H1 (cell line): ENCODE measurements around the gene MBD3. TPM values are rescaled to one million over a fixed set of nuclear protein-coding genes. Genes with fewer than 3 reads are reported as not detected.

ENCODE experiments used
- CTCF ChIA-PET: fragments of 300-600 bp; sonication (Branson Sonifier 250); formaldehyde crosslinking; loops from one replicate; lab custom pipeline; 2021; ENCODE audit not compliant: partially characterized antibody; lab: Charles Lee
- POLR2A ChIA-PET: fragments of 300-600 bp; sonication (Branson Sonifier 250); formaldehyde crosslinking; loops from one replicate; lab custom pipeline; 2021; ENCODE audit warnings: inconsistent platforms; ENCODE audit not compliant: partially characterized antibody; lab: Charles Lee
- DNase-seq, 2 experiments: peaks; one replicate each; pipeline versions ENCODE4 v3.0.0 to v3.0.0-alpha.2; 2010 to 2022; ENCODE audit warnings: low spot score in 2 of 2, low read depth in 1 of 2, mixed read lengths in 1 of 2
- FAIRE-seq: peaks from 2 replicates; lab custom pipeline; 2011; peaks lifted over from hg19 to GRCh38; lab: Jason Lieb, UNC
- H2AFZ ChIP-seq: 2 replicates; pipeline ENCODE4 v1.8.1; 2012; ENCODE audit warnings: low read length, inconsistent platforms
- H2AK5ac ChIP-seq: 2 replicates; pipeline ENCODE4 v1.6.1; 2013; ENCODE audit warnings: low read depth, low read length
- H2BK120ac ChIP-seq: replicated peaks from 2 replicates; pipeline ENCODE3; 2013; ENCODE audit warnings: low read depth, low read length, inconsistent platforms
- H2BK12ac ChIP-seq: 2 replicates; pipeline ENCODE4 v1.6.1; 2013; ENCODE audit warnings: low read depth, low read length
- H2BK15ac ChIP-seq: 2 replicates; pipeline ENCODE4 v1.6.1; 2013; ENCODE audit warnings: low read length
- H2BK20ac ChIP-seq: 2 replicates; pipeline ENCODE4 v1.6.1; 2013; ENCODE audit warnings: low read length
- H2BK5ac ChIP-seq: 2 replicates; pipeline ENCODE4 v1.6.1; 2013; ENCODE audit warnings: low read depth, low read length
- H3K14ac ChIP-seq: 2 replicates; pipeline ENCODE4 v1.6.1; 2013; ENCODE audit warnings: inconsistent platforms; ENCODE audit not compliant: insufficient read length
- H3K18ac ChIP-seq: 2 replicates; pipeline ENCODE4 v1.6.1; 2013; ENCODE audit warnings: low read length; ENCODE audit errors: extremely low read depth
- H3K23ac ChIP-seq: 2 replicates; pipeline ENCODE4 v1.6.1; 2013; ENCODE audit warnings: inconsistent platforms; ENCODE audit not compliant: insufficient read length
- H3K23me2 ChIP-seq: 2 replicates; pipeline ENCODE4 v1.6.1; 2013; ENCODE audit warnings: low read depth, low read length
- H3K27ac ChIP-seq: 2 replicates; pipeline ENCODE4 v1.6.1; 2011; ENCODE audit warnings: low read depth, low read length, inconsistent platforms
- H3K27me3 ChIP-seq, 4 experiments: replicated peaks in 1 of 4; 1 replicate in 1 of 4; 2 replicates in 3 of 4; pipeline versions ENCODE4 v1.6.1 to v1.8.1; 2011 to 2013; ENCODE audit warnings: low read length in 3 of 4, mild to moderate bottlenecking in 3 of 4, inconsistent platforms in 2 of 4, mixed read lengths in 2 of 4, moderate library complexity in 1 of 4; ENCODE audit not compliant: control insufficient read depth in 3 of 4, insufficient read depth in 3 of 4; ENCODE audit errors: extremely low read depth in 1 of 4
- H3K36me3 ChIP-seq, 4 experiments: 2 replicates each; pipeline versions ENCODE4 v1.6.1 to v1.8.1; 2011 to 2013; ENCODE audit warnings: mild to moderate bottlenecking in 4 of 4, low read length in 3 of 4, moderate library complexity in 2 of 4, control low read depth in 1 of 4, inconsistent platforms in 1 of 4; ENCODE audit not compliant: insufficient read depth in 4 of 4, control insufficient read depth in 2 of 4
- H3K4ac ChIP-seq: replicated peaks from 2 replicates; pipeline ENCODE3; 2013; ENCODE audit warnings: low read length, low read depth, mixed read lengths, inconsistent platforms; ENCODE audit not compliant: insufficient read length
- H3K4me1 ChIP-seq, 4 experiments: replicated peaks in 1 of 4; 1 replicate in 1 of 4; 2 replicates in 3 of 4; pipeline versions ENCODE4 v1.6.1 to v1.8.1; 2011 to 2013; ENCODE audit warnings: low read length in 3 of 4, inconsistent platforms in 2 of 4, mixed read lengths in 1 of 4; ENCODE audit not compliant: insufficient read depth in 4 of 4, control insufficient read depth in 3 of 4
- H3K4me2 ChIP-seq, 2 experiments: 2 replicates each; pipeline versions ENCODE4 v1.6.1 to v1.8.1; 2011 to 2013; ENCODE audit warnings: low read depth in 2 of 2, low read length in 2 of 2, control low read depth in 1 of 2, inconsistent platforms in 1 of 2, mild to moderate bottlenecking in 1 of 2; ENCODE audit not compliant: insufficient read depth in 1 of 2
- H3K4me3 ChIP-seq, 4 experiments: fragments of 200-600, 300-600 bp in 1 of 4; sonication (generic), shearing (Covaris generic), sonication (Bioruptor Twin) in 1 of 4; 2 replicates each; pipeline versions ENCODE4 v1.5.1 to v1.8.1; 2011 to 2016; ENCODE audit warnings: low read length in 4 of 4, low read depth in 3 of 4, control low read depth in 2 of 4, inconsistent platforms in 2 of 4, mild to moderate bottlenecking in 2 of 4, mixed read lengths in 1 of 4, moderate library complexity in 1 of 4; ENCODE audit not compliant: insufficient read depth in 2 of 4; ENCODE audit errors: extremely low read depth in 1 of 4
- H3K56ac ChIP-seq: replicated peaks from 2 replicates; pipeline ENCODE3; 2013; ENCODE audit warnings: low read depth, mild to moderate bottlenecking, mixed read lengths, low read length, inconsistent platforms; ENCODE audit not compliant: insufficient read length
- H3K79me1 ChIP-seq: 2 replicates; pipeline ENCODE4 v1.6.1; 2013; ENCODE audit warnings: low read depth, low read length, control low read depth
- H3K79me2 ChIP-seq, 2 experiments: 2 replicates each; pipeline versions ENCODE4 v1.6.1 to v1.8.1; 2012 to 2013; ENCODE audit warnings: low read length in 2 of 2, mild to moderate bottlenecking in 2 of 2, inconsistent platforms in 1 of 2; ENCODE audit not compliant: insufficient read depth in 2 of 2, control insufficient read depth in 1 of 2
- H3K9ac ChIP-seq, 4 experiments: replicated peaks in 1 of 4; 1 replicate in 1 of 4; 2 replicates in 3 of 4; pipeline versions ENCODE4 v1.6.1 to v1.8.1; 2011 to 2013; ENCODE audit warnings: low read depth in 3 of 4, low read length in 3 of 4, control low read depth in 2 of 4, mild to moderate bottlenecking in 2 of 4, moderate library complexity in 2 of 4, inconsistent platforms in 1 of 4; ENCODE audit errors: extremely low read depth in 1 of 4
- H3K9me3 ChIP-seq, 2 experiments: 2 replicates each; pipeline versions ENCODE4 v1.6.1 to v1.8.1; 2012 to 2013; ENCODE audit warnings: mild to moderate bottlenecking in 2 of 2, moderate library complexity in 2 of 2, control low read depth in 1 of 2, inconsistent platforms in 1 of 2, low read depth in 1 of 2, low read length in 1 of 2, mixed read lengths in 1 of 2; ENCODE audit not compliant: insufficient read depth in 2 of 2
- H4K20me1 ChIP-seq, 2 experiments: replicated peaks in 1 of 2; 2 replicates each; pipeline versions ENCODE3 to v1.8.1; 2011 to 2013; ENCODE audit warnings: inconsistent platforms in 2 of 2, low read length in 2 of 2, mild to moderate bottlenecking in 1 of 2; ENCODE audit not compliant: insufficient read depth in 2 of 2, control insufficient read depth in 1 of 2
- H4K5ac ChIP-seq: 2 replicates; pipeline ENCODE4 v1.6.1; 2013; ENCODE audit warnings: low read length, low read depth, mixed read lengths, inconsistent platforms; ENCODE audit not compliant: insufficient read length
- H4K8ac ChIP-seq: 2 replicates; pipeline ENCODE4 v1.8.0; 2013; ENCODE audit warnings: mild to moderate bottlenecking, moderate library complexity, low read length, inconsistent platforms; ENCODE audit not compliant: insufficient read depth; ENCODE audit errors: extremely low read depth
- H4K91ac ChIP-seq: replicated peaks from 2 replicates; pipeline ENCODE3; 2013; ENCODE audit warnings: low read length, mixed read lengths, inconsistent platforms; ENCODE audit not compliant: insufficient read length
- CTBP2 ChIP-seq: IDR thresholded peaks from 2 replicates; pipeline ENCODE4 v1.7.0; 2011; ENCODE audit warnings: borderline replicate concordance, mild to moderate bottlenecking, moderate library complexity, mixed read lengths, low read length; ENCODE audit not compliant: insufficient read depth, insufficient read length
- EP300 ChIP-seq, 2 experiments: IDR thresholded peaks; 1 replicate in 1 of 2; 2 replicates in 1 of 2; pipeline ENCODE4 v1.6.1; 2011 to 2012; ENCODE audit warnings: low read depth in 2 of 2, low read length in 2 of 2, mild to moderate bottlenecking in 2 of 2, borderline replicate concordance in 1 of 2, inconsistent platforms in 1 of 2, moderate library complexity in 1 of 2
- RBBP5 ChIP-seq: IDR thresholded peaks from 2 replicates; pipeline ENCODE4 v1.7.1; 2012; ENCODE audit warnings: low read depth, mild to moderate bottlenecking, inconsistent platforms, low read length, moderate library complexity, borderline replicate concordance
- WGBS, 2 experiments: shearing (Covaris generic) in 1 of 2; methylation state at CpG; one replicate each; pipeline versions ENCODE4 v1.1.6 to v1.1.7; 2013 to 2015; ENCODE audit warnings: low lambda C conversion rate in 2 of 2, mixed read lengths in 2 of 2, inconsistent platforms in 1 of 2, low coverage in 1 of 2, missing lambda C conversion rate in 1 of 2; ENCODE audit not compliant: insufficient replicate concordance in 2 of 2, insufficient coverage in 1 of 2, insufficient read length in 1 of 2; ENCODE audit errors: extremely low coverage in 1 of 2, missing lambda C conversion rate in 1 of 2; 5-methylcytosine and 5-hydroxymethylcytosine counted together
- polyA plus RNA-seq, 7 experiments: library from polyadenylated mRNA; depleted of rRNA in 3 of 7; stranded (reverse) in 5 of 7; unstranded in 2 of 7; fragments of >200 nt in 5 of 7; fragments of 200-250 nt in 2 of 7; gene quantifications; 1 replicate in 5 of 7; 2 replicates in 1 of 7; 4 replicates in 1 of 7; pipeline versions ENCODE4 v1.2.1 to v1.2.3, GENCODE V29; 2011 to 2013; ENCODE audit warnings: missing spikeins in 2 of 7, mixed read lengths in 2 of 7
- total RNA-seq: library from RNA; stranded (reverse); fragmentation: NEBNext Ultra II Directional; extraction: Animal tissue kit (Norgen Biotek cat#: 25700); gene quantifications from 2 replicates; pipeline ENCODE4 v1.2.1, GENCODE V29; 2021
- TF ChIP-seq, protein P1 (sequence below): IDR thresholded peaks from 2 replicates; pipeline ENCODE4 v1.6.1; 2012; ENCODE audit warnings: inconsistent platforms

Gene MBD3
- total and polyA plus RNA-seq, 2 of the 8 experiments (the other 6 are each of a cell fraction or from before 2014, with no cell fraction given) = 88.2 to 110 TPM

DNA sequence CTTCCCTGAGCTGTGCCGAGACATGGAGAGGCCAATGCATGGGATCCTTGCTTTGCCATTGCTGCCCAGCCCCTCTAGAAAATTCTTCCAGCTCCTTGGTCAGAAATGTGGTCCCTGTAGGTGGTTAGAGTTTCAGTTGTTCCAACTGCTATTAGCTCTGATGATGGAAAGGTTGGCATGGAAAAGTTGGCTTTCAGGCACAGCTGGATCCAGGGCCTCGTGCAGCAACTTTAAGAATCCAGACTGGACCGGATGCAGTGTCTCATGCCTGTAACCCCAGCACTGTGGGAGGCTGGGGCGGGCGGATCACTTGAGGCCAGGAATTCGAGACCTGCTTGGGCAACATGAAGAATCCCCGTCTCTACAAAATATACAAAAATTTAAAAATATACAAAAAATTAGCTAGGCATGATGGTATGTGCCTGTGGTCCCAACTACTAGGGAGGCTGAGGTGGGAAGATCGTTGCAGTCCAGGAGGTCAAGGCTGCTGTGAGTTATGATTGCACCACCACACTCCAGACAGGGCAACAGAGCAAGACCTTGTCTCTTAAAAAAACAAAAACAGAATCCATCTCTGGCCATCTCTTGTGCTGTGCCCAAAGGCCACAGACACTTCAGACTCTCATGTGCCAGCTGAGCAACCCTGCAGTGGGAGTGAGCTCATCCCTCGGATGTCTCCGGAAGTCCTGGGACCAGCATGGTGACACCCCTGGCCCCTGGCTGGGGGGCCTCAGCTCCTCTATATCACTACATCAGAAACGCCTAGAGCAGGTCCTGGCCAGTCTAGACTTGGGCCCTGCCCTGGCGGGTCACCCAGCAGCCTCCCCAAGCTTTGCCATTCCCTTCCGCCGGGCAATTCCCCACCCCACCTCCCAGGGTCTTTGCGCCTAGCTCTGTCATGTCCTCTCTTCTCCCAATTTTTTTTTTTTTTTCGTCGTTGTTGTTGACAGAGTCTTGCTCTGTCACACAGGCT, 41.3 kb downstream of the MBD3 start:
- FAIRE-seq (no peak), DNase-seq (no peak)
- Histone ChIP-seq H4K8ac (0 out of 2 replicates have a peak overlapping the region, but pooled peaks have one; percentile 25), H3K23ac (no peak overlapping the region), H3K4me1 (no peaks in the 10 kb centered on the region), H3K4me2 (no peak overlapping the region), H2BK5ac (no peak overlapping the region), H4K91ac (no peak overlapping the region), H3K79me1 (no peaks in the 10 kb centered on the region), H3K27me3 (no peaks in the 10 kb centered on the region), H3K56ac (no peak overlapping the region), H2AFZ (no peak overlapping the region), H3K36me3 (peaks cover 0 to 10% (median 1%) of the 10 kb centered on the region in 4 experiments; a peak in 4 of 8 replicates), H3K79me2 (no peaks in the 10 kb centered on the region; a peak in 1 of 4 replicates), H2BK12ac (no peak overlapping the region), H3K9ac (no peak overlapping the region), H4K5ac (no peak overlapping the region), H3K14ac (no peak overlapping the region), H4K20me1 (peaks cover 4 to 9% of the 10 kb centered on the region in 2 experiments), H3K27ac (no peak overlapping the region), H2AK5ac (no peak overlapping the region), H3K23me2 (peaks cover 11% of the 10 kb centered on the region; the same call in 1 of the 2 replicates), H3K4ac (no peak overlapping the region), H3K9me3 (no peaks in the 10 kb centered on the region; a peak in 1 of 4 replicates), H2BK20ac (no peak overlapping the region), H2BK120ac (no peak overlapping the region), H3K18ac (no peak overlapping the region), H2BK15ac (no peak overlapping the region), H3K4me3 (no peak overlapping the region)
- ChIA-PET POLR2A (interaction anchor here (1.0 to 2.1 kb wide), 4 partner anchors 11 to 42 kb away, joined by 3 to 11 read pairs (median 6); no protein-coding TSS in a partner anchor), CTCF (interaction anchor here (0.5 to 1.6 kb wide), 11 partner anchors 10 to 1011 kb away, joined by 3 to 4 read pairs (median 3); no protein-coding TSS in a partner anchor)
- TF ChIP-seq RBBP5 (no peak), CTBP2 (no peak), EP300 (IDR thresholded peaks at IDR 0.05; ENCODE audit: borderline replicate concordance in 1 of 2, low read depth in 2 of 2, low read length in 2 of 2) (no peak)
- TF ChIP-seq, protein P1, sequence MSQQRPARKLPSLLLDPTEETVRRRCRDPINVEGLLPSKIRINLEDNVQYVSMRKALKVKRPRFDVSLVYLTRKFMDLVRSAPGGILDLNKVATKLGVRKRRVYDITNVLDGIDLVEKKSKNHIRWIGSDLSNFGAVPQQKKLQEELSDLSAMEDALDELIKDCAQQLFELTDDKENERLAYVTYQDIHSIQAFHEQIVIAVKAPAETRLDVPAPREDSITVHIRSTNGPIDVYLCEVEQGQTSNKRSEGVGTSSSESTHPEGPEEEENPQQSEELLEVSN = no peak
- 91% methylated on average over 9 of the region's 17 CpGs; no CpG with 5 or more reads in 1 of the 2 experiments for WGBS, 2 experiments
